Colon (tissue), 2 donors: ENCODE data around the gene MB.

Experiments
- FAIRE-seq: peaks from 2 replicates; lab custom pipeline; 2012; peaks lifted over from hg19 to GRCh38; lab: Jason Lieb, UNC
- donor health status: control.
- donor health status: control.

Gene MB

GRCh38 chr22:35593891-35594470, 23.1 kb downstream of the MB start:
- no peak for FAIRE-seq

- no peak for FAIRE-seq
Observed at GRCh38 chr22:35593071-35593890, 23.8 kb downstream of the MB start.

GRCh38 chr22:35592418-35592967, 24.6 kb downstream of the MB start:
- FAIRE-seq, result no peak

- no peak for FAIRE-seq
Observed at GRCh38 chr22:35591714-35592417, 25.3 kb downstream of the MB start.

DNA sequence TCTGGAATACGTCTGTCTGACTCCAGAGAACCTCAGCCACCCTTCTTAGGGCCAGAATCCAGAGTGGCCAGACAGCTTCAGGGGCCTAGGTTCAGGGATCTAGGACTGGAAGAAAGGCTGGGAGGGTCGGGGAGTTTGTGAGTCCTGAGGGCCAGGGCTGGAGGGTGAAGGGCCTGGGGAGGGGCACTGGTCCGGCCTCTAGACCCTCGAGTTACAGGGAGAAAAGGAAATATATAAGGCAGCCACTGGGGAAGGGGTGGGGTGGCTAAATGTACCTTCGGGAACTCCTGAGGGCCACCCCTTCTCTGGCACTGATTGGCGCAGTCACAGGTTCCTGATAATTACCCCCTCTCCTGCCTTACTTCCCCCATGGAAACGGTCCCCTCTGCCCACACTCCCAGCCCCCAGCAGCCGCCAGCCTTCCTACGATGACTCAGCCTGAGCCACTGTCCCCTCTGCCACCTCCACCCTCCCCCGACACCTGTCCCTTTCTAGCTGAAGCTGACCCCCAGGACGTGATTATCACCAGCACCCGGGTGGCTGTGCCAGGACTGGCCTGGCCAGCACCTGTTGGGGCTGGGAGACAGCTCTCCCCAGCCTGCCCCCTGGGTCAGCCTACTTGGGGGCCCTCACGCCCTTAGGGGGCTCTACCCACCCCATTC, 26.4 kb downstream of the MB start:
- FAIRE-seq, result no peak

GRCh38 chr22:35589756-35590093, 27.4 kb downstream of the MB start:
- no peak for FAIRE-seq

DNA sequence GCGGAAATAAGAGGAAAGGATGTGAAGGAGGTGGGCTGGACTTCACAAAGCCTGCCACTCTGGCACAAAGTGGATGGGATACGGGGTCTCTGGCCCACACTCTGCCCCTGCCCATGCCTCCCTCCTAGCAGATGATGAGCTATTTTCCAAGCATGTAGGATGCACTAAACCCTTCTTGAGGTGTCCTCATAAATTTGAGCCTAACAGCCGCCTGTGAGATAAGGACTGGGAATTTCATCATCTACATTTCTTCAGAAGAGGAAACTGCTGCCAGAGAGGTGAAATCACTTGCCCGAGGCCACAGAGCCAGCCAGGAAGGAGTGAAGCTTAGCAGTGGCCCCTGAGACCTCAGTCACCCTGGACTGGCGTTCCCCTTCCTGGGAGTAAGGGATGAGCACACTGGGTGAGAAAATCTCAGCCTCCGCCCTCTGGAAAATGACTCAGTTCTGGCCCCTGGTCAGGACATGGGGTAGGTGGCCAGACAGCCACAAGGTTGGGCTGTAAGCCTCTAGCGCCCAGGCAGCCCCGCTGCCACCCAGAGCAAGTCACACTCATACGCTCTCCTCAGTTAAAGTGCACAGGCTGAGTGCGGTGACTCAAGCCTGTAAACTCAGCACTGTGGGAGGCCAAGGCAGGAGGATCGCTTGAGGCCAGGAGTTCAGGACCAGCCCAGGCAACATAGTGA, 27.9 kb downstream of the MB start:
- FAIRE-seq, result no peak

- no peak for FAIRE-seq
Observed at GRCh38 chr22:35587896-35588295, 29.2 kb downstream of the MB start.

GRCh38 chr22:35587447-35587870, 29.7 kb downstream of the MB start:
- no peak for FAIRE-seq

GRCh38 chr22:35586771-35587170, 30.4 kb downstream of the MB start:
- FAIRE-seq, result no peak

GRCh38 chr22:35582861-35583670, 34.1 kb downstream of the MB start:
- FAIRE-seq, result no peak

DNA sequence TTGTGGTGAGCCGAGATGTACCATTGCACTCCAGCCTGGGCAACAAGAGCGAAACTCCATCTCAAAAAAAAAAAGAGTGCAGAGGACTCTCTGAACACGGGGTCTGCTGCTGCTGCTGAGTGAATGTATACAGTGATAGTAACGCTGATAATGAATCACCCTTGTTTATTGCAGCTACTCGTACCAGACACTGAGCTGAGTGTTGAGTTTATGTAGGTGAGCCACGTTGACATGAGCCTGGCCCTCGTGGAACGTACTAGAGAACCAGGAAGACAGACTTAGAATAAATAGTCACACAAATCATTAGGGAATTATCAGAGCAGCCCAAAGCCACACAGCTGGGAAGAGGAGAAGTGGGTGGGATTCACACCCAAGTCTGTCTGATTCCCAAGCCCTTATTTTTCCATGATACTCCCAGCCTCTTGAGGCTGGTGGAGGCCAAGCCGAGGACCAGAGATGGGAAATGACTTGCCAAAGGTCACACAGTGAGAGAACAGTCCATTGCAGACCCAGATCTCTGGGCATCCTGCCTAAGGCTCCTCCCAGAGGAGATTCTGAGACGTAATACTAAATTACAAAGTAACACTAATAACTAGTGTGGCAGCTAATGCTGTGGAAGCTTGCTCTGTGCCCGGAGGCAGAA, 34.8 kb downstream of the MB start:
- no peak for FAIRE-seq

GRCh38 chr22:35581023-35581413, 36.1 kb downstream of the MB start:
- no peak for FAIRE-seq

GRCh38 chr22:35580351-35581022, 36.6 kb downstream of the MB start:
- FAIRE-seq, result no peak

- no peak for FAIRE-seq
Observed at GRCh38 chr22:35578836-35579575, 38.1 kb downstream of the MB start.

- no peak for FAIRE-seq
Observed at GRCh38 chr22:35577799-35578659, 39.1 kb downstream of the MB start.

GRCh38 chr22:35576671-35577070, 40.5 kb downstream of the MB start:
- FAIRE-seq, result no peak

DNA sequence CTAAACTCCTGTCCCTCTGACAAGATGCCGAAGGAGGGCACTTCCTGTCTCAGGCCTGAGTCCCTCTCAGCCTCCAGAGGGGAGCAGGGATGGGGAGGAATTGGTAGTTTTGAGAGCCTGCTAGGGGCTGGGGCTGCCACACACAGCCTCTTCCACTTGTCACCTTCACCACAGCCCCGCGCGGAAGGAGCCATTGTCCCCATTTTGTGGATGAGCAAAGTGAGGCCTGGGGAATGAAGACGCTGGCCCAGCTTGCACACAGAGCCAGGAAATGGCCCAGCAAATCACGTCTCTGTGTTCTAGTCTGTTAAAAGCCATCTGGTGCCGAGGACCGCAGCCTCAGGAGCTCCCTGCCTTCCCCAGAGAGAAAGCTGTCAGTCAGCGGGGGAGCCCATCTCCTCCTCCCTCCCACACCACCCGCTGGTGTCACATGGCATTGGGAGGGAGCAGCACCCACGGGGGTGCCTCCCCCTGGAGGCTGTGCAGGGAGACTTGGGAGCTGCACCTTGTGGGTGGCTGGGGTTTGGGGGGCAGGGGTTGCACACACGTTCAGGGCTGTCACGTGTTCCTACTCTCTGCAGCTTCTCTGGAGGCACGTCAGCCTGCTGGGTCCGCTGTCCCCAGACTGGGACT, 41.9 kb downstream of the MB start:
- FAIRE-seq, result no peak
